HK-2 (cell line): ENCODE measurements around the gene WDR90.

ENCODE experiments used
- DNase-seq: peaks from one replicate; pipeline ENCODE4 v3.0.0-alpha.2; 2018; ENCODE audit not compliant: unreplicated experiment

WDR90 gene

DNA sequence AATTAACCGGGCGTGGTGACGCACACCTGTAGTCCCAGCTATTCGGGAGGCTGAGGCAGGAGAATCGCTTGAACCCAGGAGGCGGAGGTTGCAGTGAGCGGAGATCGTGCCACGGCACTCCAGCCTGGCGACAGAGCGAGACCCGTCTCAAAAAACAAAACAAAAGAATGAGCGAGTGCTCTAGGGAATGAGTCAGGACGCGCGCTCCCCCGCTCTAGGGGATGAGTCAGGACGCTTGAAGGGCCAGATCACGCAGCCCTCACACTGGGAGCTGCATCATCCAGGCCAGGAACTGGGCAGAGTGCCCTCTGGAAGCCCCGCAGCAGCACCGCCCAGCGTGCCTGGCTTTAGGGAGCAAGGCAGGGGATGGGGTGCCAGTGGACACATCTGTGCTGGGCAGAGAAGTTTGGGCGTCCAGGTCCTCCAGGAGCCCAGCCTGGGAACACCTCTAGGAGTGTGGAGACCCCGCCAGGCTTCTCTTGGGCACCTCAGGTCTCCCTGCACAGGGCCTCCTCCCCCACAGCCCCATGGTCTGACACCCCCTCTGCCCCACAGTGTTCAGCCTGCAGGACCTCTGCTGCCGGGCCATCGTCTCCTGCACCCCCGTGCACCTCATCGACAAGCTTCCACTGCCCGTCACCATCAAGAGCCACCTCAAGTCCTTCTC, 22.2 kb upstream of the WDR90 start:
- DNase-seq, result peak; percentile 87

DNA sequence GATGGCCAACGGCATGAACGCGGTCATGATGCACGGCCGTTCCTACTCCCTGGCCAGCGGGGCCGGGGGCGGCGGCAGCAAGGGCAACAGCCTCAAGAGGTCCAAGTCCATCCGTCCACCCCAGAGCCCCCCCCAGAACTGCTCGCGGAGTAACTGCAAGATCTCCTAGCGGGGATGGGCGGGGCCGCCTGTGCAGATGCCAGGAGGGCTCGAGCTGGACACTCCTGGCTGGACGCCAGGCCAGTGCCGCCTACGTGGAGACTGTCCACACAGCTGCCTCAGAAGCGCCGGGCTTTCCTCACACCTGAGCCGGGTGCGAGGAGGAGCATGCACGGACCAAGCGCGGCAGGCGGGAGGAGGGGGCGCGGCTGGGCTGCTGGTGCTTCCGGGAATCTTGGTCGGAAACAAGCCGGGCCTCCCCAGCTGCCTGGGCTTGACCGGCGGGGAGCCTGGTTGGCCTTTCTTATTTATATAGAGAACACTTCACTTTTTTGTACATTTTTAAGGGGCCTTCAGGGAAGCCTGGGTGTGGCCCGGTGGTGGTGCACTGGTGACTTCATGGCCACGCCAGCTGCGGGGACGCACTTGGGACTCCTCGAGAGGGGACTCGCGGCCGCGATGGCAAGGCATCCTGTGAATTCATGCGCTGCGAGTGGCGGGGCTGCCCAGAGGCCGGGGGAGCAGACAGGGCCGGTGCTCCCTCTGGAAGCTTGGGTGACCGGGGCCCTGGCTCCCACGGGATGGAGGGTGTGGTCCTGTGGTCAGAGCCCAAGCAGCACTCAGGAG, 21.5 kb upstream of the WDR90 start:
- DNase-seq, result peak; percentile 86

DNA sequence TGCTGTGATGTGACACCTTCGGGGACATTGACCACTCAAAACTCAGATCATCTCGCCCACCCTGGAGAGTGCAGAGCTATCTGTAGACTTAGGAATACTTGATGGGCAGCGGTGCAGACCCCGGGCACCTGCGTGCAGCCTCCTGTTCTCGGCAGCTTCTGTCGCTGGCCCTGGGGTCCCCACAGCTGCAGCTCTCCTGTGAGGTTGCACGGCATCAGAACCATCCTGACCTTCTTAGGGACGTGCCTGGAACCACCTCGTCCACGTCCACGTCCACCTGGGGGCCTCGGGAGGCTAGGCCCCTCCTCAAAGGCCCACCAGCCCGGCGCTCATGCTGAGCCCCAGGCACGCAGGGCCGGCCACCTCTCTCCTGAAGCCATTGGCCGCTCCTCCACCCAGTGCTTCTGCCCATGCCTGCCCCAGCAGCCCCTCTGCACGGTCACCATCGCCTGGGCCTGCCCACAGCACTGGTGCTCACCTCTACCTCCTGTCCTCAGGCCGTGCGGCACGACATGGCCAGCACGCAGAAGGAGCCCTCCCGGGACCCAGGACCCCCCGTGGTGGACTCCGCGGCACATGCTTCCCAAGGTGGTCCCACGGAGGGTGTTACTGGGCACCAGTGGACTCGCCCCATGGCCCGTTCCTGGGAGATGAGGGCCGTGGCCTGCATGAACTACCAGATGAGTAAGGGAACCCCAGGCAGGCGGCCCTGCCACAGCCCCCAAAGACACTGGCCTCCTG, 20.7 kb upstream of the WDR90 start:
- DNase-seq, result no peak

DNA sequence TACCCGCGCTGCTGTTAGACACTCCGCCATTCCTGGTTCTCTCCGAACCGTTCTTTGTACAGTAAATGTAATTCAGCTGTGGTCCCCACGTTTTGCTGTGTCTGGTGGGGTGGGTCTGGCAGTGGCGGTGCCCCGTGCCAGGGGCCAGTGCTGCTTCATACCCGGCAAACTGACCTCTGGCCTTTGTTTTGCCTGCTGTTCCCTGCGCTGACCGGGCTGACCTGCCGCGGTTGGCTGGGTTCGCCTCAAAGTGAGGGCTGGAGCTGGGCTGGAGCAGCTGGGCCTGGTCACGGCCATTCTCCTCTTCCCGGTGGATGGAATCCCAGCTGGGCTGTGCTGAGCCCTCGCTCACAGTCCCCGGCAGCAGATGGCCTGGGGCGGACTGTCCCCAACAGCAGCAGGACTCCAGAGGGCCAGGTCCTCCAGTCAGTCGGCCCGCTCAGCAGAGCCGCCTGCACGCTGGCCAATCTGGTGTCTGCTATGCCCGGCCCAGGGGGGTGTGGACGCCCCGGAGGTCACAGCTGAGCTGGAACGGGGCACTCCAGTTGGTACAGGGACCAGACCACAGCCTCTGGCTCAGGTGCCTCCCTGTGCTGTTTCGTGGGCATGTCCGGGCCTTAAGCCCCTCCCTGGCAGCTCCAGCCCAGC, 19.9 kb upstream of the WDR90 start:
- DNase-seq, result no peak

DNA sequence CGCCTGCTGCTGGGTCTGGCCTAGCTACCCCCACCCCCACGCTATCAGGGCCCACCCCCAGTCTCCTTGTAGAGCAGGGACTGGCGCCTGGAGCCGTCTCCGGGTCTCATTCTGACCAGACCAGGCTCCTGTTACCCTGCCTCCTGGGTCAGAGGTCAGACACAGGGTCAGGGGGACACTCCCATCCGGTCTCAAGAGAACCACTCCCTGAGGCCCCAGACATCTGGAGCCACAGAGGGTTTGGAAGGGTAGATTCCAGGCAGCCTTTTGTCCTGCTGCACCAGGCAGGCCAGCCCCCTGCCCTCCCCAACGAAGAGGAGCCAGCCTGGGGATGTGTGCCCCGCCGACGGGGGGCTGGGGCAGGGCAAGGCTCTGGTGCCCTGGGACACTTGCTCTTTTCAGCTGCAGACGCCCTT, 19.3 kb upstream of the WDR90 start:
- no peak for DNase-seq

DNA sequence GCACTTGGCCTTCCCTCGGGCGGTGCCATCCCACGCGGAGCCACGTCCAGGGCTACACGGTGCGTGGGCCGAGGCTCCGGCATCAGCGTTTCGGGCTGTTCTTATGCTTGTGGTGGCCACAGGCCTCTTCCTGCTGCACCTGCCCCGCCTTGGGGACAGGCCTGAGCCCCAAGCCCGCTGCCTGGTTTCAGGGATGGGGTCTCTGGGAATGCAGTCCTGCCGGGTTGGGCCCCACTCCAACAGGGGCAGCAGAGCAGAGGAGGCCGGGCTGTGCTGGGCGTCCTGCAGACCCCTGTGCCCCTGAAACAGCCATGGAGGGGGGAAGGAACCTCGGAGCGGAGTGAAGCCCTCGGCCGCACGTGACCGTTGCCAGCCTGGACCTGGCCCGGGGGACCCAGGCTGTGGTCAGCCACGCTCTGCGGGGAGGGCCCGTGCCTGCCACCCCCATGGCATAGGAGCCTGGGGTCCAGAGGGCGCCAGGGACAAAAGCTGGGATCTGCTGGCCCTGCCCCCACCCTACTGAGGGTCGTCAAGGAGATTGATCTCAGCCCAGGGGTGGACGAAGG, 18.8 kb upstream of the WDR90 start:
- DNase-seq, result no peak

DNA sequence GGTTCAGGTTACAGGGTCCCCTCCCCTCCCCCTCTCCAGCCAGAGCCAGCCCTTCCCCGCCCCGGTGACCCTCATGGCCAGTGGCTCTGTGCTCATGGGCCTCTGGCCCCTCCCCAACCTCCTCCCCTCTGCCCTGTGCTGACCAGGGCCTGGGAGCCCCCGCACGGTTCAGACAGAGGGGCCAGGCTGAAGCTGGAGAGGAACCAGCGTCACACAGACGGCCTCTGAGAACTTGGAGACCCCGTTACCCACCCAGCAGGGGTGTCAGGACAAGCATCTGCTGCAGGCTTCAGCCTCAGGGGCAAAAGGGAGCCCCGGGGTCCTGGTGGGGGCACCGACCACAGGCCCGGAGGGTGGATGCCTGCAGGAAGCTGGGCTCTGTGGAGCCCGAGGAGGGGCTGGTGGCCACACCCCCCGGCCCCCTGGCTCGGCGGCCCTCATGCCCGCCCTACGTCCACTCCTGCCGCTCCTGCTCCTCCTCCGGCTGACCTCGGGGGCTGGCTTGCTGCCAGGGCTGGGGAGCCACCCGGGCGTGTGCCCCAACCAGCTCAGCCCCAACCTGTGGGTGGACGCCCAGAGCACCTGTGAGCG, 18.3 kb upstream of the WDR90 start, which contains the start of gene WFIKKN1:
Gene WFIKKN1, plus strand, starts transcription at position 171 of the 591 bp plus-strand sequence. Its CDS starts 269 bp downstream, at position 440.
- DNase-seq, result no peak

DNA sequence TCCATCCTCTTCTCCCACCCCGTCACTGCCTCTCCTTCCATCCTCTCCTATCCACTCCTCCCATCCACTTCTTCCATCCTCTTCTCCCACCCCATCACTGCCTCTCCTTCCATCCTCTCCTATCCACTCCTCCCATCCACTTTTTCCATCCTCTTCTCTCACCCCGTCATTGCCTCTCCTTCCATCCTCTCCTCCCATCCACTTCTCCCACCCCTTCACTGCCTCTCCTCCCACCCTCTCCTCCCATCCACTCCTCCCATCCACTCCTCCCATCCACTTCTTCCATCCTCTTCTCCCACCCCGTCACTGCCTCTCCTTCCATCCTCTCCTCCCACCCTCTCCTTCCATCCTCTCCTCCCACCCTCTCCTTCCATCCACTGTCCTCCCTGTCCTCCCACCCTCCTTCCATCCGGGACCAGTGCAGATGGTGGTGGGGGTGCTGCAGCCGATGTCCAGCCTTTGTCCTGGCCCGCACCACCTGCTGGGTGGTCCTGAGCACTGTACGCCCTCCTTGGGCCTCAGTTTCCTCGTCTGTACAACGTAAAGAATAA, 17.3 kb upstream of the WDR90 start:
- no peak for DNase-seq

DNA sequence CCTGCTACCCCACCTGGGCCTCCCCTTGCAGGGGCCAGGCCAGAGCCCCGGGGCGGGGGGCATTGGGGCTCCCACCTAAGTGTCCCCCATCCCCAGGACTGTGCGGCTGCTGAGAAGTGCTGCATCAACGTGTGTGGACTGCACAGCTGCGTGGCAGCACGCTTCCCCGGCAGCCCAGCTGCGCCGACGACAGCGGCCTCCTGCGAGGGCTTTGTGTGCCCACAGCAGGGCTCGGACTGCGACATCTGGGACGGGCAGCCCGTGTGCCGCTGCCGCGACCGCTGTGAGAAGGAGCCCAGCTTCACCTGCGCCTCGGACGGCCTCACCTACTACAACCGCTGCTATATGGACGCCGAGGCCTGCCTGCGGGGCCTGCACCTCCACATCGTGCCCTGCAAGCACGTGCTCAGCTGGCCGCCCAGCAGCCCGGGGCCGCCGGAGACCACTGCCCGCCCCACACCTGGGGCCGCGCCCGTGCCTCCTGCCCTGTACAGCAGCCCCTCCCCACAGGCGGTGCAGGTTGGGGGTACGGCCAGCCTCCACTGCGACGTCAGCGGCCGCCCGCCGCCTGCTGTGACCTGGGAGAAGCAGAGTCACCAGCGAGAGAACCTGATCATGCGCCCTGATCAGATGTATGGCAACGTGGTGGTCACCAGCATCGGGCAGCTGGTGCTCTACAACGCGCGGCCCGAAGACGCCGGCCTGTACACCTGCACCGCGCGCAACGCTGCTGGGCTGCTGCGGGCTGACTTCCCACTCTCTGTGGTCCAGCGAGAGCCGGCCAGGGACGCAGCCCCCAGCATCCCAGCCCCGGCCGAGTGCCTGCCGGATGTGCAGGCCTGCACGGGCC, 16.5 kb upstream of the WDR90 start:
- no peak for DNase-seq

DNA sequence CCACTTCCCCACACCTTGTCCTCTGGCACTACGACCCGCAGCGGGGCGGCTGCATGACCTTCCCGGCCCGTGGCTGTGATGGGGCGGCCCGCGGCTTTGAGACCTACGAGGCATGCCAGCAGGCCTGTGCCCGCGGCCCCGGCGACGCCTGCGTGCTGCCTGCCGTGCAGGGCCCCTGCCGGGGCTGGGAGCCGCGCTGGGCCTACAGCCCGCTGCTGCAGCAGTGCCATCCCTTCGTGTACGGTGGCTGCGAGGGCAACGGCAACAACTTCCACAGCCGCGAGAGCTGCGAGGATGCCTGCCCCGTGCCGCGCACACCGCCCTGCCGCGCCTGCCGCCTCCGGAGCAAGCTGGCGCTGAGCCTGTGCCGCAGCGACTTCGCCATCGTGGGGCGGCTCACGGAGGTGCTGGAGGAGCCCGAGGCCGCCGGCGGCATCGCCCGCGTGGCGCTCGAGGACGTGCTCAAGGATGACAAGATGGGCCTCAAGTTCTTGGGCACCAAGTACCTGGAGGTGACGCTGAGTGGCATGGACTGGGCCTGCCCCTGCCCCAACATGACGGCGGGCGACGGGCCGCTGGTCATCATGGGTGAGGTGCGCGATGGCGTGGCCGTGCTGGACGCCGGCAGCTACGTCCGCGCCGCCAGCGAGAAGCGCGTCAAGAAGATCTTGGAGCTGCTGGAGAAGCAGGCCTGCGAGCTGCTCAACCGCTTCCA, 15.7 kb upstream of the WDR90 start:
- DNase-seq, result no peak

DNA sequence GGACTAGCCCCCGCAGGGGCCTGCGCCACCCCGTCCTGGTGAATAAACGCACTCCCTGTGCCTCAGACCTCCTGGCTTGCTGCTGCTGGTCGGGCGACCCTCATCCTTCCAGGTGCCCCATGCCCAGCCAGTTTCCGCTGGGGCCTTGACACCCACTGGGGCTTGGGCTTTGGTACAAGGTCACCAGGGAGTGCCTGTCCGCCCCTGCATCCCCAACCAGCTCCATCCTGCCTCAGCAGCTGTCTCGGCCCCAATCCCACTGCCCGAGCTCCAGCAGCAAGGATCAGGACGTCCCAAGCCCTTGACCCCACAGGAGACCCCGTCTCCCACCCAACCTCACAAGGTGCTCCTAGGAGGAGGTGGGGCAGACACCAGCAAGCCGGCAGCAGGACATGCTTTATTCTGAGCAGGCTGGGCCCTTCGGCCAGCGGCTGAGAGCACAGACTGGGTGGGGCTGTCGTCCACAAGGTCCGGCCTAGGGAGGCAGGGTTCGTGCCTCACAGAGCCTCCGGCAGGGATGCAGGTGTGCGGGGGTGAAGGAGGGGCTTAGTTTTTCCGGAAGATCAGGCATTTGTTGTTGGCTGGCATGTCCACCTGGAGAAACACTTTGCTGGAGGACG, 15.0 kb upstream of the WDR90 start:
- no peak for DNase-seq

DNA sequence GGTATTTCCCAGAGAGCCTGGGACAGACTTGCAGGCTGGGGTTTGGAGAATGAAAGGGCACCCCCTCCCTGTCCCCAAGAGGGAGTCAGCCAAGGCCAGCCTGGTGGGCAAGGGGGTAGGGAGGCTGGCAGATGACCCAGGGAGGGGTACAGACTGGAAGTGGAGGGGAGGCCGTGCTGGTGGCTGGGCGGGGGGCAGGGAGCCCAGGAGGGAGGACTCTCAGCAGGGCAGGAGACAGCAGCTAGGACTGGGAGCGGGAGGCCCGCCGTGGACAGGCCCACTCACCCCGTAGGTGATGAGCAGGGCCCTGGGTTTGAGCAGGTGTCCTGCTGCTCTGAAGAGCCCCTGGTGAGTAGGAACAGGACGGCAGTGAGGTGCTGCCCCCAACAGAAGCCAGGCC, 14.2 kb upstream of the WDR90 start:
- no peak for DNase-seq

DNA sequence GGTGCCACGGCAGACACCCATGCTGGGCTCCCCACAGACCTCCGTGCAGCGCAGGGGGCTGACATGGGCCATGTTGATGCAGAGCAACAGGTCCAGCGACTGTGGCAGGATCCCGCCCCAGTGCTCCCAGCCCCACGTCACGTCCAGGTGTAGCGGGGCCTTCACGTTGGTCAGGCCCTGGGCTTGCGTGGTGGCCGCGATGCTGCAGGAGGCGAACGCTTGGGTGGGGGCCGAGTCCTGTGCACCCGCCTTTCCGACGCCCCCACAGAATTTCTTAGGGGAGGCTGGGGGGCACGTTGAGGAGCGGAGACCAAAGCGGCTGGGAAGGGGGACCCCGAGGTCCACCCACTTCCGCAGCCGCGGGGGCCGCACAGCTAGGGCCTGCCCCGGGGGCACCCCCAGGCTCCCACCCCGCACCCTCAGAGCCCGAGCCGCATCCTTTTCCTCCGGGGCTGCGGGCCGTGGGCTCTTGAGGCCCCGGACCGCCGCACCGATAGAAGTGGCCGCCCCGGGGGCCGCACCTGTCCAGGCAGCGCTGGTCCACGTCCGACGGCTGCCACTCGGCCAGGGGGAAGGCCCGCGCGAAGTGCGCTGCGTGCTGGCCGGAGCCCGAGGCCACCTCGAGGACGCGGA, 13.5 kb upstream of the WDR90 start:
- no peak for DNase-seq

DNA sequence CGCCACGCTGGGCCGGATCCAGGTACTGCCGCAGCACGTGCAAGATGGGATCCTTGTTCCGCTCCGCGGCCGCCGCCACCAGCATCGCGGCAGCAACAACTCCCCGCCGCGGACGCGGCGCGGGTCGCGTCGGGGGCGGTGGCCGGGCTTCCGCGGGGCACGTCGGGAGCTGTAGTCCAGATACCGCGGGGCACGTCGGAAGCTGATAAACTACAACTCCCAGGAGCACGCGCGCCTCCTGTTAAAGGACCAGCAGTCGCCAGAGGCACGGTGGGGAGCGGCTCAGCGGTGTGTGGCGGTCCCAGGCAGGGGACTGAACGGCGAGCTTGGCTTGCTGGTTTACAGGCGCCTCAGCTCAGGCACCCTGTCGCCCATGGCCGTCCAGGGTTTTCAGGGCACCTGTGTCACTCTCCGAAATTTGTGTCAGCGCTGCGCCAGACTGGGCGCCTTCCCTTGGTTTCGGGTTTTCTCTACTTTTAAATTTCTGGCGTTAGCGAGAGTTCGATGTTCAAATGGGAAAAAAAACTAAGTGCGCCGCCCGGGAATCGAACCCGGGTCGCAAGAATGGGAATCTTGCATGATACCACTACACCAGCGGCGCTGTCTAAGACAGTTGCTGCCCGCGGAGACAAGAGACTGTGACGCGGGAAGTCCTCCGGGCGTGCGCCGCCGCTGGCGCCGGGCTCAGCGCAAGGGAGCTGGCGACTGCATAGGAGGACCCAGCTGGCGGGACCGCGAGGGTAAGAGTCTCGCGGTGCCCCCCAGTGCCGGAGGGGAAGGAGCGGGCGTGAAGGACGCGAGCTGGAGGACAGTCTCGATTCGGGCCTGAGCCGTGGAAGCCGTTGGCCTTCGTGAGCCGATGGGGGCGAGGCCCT, 12.7 kb upstream of the WDR90 start, which contains the start of gene METTL26:
Gene METTL26, minus strand, starts transcription at position 100 of the 875 bp plus-strand sequence. Its CDS starts 15 bp downstream, at position 85.
- peak; percentile 87 for DNase-seq

DNA sequence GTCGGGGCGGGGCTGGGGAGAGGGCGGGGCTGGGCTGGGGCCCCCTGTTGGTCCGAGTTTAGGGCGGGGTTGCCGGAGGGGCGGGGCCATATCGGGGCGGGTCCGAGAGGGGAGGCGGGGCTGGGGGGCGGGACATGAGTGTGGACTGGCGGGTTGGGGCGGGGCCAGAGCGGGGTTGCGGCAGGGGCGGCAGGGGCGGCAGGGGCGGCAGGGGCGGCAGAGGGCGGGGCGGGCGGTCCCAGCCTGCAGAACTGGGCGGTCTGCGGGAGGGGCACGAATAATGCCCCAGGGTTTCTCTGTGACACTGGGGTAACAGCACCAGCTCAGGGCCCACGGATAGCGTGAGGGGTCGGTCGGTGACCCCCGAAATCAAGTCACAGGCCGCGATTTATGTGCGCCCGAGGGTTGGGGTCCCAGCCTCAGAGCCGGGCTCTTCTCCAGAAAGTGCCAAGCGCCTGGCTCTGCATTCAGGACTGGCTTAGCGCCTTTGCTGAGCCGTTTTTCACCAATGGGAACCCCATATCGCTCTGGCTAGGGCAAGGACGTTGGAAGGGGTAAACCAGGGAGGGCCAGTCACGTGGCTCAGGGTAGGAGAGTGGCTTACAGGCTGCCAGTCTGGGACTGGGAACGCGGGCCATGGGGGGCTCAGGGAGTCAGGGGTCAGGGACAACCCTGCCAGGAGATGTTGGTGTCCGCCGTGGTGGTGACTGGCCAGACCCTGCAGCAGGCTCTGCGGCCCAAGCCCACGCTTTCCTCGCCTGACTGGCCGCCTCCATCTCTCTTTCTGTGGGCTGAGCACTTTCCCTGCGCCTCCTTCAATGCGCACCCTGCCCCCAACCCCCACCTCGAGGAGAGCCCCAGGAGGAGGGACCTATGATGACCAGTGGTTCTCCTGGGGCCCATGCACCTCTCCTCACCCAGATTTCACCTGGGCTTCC, 11.8 kb upstream of the WDR90 start:
- DNase-seq, result peak; percentile 89

DNA sequence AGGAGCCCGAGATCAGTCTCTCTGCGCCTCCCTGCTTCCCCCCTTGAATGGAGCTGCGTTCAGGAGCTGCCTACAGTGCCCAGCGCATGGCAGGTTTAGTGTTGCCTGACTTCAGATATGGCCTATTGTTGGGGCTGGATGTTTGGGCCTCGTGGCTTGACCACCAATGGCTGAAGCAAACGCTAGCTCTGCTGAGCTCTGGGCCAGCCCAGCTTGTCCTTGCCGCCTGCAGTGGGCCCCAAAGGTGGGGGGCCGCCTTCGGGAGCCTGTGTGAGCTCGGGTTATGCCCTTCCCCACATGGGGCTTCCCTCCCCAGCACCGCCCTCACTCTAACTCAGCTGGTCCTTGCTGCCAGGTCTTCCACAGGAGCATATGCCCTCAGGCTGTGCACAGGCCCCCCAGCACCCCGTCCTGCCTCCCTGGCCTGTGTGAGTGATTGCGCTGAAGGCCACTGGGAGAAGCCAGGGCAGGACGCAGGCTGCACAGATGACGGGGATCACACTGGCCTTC, 11.1 kb upstream of the WDR90 start:
- DNase-seq, result no peak
